Lung (tissue), 12 donors: ENCODE measurements around the gene SLC6A7. TPM values are rescaled to one million over a fixed set of nuclear protein-coding genes. Genes with fewer than 3 reads are reported as not detected.

ENCODE experiments used
- ATAC-seq: fragments of 200-7000 bp; cut with Tn5 transposase; one replicate; pipeline ENCODE4 v1.9.1; 2020; ENCODE audit warnings: moderate number of reproducible peaks; ENCODE audit not compliant: insufficient read depth, low FRiP score
- DNase-seq, 3 donors: peaks; one replicate each; pipeline ENCODE4 v3.0.0-alpha.2; 2013 to 2017
- H3K27ac ChIP-seq, 2 donors: one replicate each; pipeline ENCODE4 v1.5.1; 2013; ENCODE audit warnings: mild to moderate bottlenecking in 2 of 2, moderate library complexity in 2 of 2, control low read depth in 1 of 2, inconsistent platforms in 1 of 2, low read depth in 1 of 2, low read length in 1 of 2
- H3K27me3 ChIP-seq, 3 donors: one replicate each; pipeline ENCODE4 v1.5.1; 2013; ENCODE audit warnings: low read length in 2 of 3; ENCODE audit not compliant: control insufficient read depth in 3 of 3, insufficient read depth in 3 of 3
- H3K36me3 ChIP-seq, 4 donors: one replicate each; pipeline ENCODE4 v1.5.1; 2013; ENCODE audit warnings: low read length in 4 of 4, mild to moderate bottlenecking in 1 of 4, moderate library complexity in 1 of 4; ENCODE audit not compliant: control insufficient read depth in 4 of 4, insufficient read depth in 4 of 4
- H3K4me1 ChIP-seq, 5 donors: one replicate each; pipeline ENCODE4 v1.5.1; 2013; ENCODE audit warnings: low read length in 5 of 5, mild to moderate bottlenecking in 2 of 5, moderate library complexity in 1 of 5; ENCODE audit not compliant: control insufficient read depth in 5 of 5, insufficient read depth in 5 of 5
- H3K4me3 ChIP-seq: one replicate; pipeline ENCODE4 v1.5.1; 2013; ENCODE audit warnings: mild to moderate bottlenecking, control low read depth, moderate library complexity
- H3K9ac ChIP-seq, 2 donors: one replicate each; pipeline ENCODE4 v1.5.1; 2013; ENCODE audit warnings: low read length in 2 of 2, control low read depth in 1 of 2; ENCODE audit not compliant: insufficient read depth in 1 of 2
- H3K9me3 ChIP-seq, 4 donors: one replicate each; pipeline ENCODE4 v1.5.1; 2013; ENCODE audit warnings: low read length in 3 of 4, mild to moderate bottlenecking in 1 of 4, moderate library complexity in 1 of 4; ENCODE audit not compliant: control insufficient read depth in 4 of 4, insufficient read depth in 3 of 4
- CTCF ChIP-seq: IDR thresholded peaks from 2 replicates; pipeline ENCODE4 v1.5.1; 2012; ENCODE audit warnings: mild to moderate bottlenecking; ENCODE audit errors: control extremely low read depth, extremely low read depth
- WGBS, 2 donors: extraction: QIAGEN DNeasy Blood & Tissue Kit; methylation state at CpG; one replicate each; pipeline ENCODE4 v1.1.7; 2013; 5-methylcytosine and 5-hydroxymethylcytosine counted together
- polyA plus RNA-seq, 2 donors: library from polyadenylated mRNA; stranded (reverse); fragments of 200-250 nt; gene quantifications; one replicate each; pipeline ENCODE4 v1.2.1, GENCODE V29; 2013
- total RNA-seq, 2 donors: library from RNA; depleted of rRNA in 1 of 2; stranded (reverse); fragments of >200 nt in 1 of 2; gene quantifications; one replicate each; pipeline ENCODE4 v1.2.1, GENCODE V29; 2014 to 2021
- donor health status: control.
- donor health status: control.
- donor health status: Bipolar disorder and iron deficiency.
- donor health status: healthy.
- donor health status: DM: yes; HTN: yes; CAD: no.

The SLC6A7 gene
- total and polyA plus RNA-seq, 4 donors, result 0.02 to 0.06 (median 0.03) TPM; not detected in 1

GRCh38 chr5:150167908-150168307 is 22.0 kb upstream of the SLC6A7 start:
- DNase-seq, result no peak
- peaks cover 0 to 3% (median 0%) of the 10 kb centered on the region in 3 donors for H3K27me3 ChIP-seq
- H3K4me3 ChIP-seq, result no peak overlapping the region
- H3K9ac ChIP-seq, result no peak overlapping the region
- H3K4me1 ChIP-seq, result peaks cover 0 to 28% (median 19%) of the 10 kb centered on the region in 5 donors
- no peak for TF ChIP-seq CTCF
- ATAC-seq, result no peak
- H3K36me3 ChIP-seq, result no peaks in the 10 kb centered on the region
- no peak overlapping the region for H3K27ac ChIP-seq
- H3K9me3 ChIP-seq, result no peaks in the 10 kb centered on the region
- 90 to 91% methylated on average over 14 of the region's 14 CpGs for WGBS, 2 donors

DNA sequence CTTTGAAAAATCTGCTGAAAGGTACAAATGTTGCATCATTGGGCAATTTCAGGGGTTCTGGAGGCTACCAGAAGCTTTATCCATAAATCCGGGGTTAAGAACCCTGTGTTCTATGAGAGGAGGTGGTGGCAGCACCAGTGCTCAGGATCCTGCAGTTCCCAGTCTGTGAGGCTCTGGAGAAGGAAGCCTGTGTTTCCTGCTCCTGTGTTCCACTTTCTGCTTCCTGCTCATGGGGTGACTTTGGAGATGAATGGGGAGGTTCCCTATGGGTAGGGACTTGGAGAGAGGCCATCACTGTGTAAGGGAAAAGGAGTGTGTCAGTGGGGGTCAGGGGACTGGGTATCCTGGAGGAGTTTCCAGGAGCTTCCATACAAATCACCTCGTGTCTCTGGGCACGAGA is 21.0 kb upstream of the SLC6A7 start:
- Histone ChIP-seq H3K9ac (no peak overlapping the region), H3K27ac (no peak overlapping the region), H3K27me3 (peaks cover 0 to 3% (median 0%) of the 10 kb centered on the region in 3 donors), H3K9me3 (no peaks in the 10 kb centered on the region), H3K4me3 (no peak overlapping the region), H3K4me1 (peaks cover 0 to 28% (median 10%) of the 10 kb centered on the region in 5 donors), H3K36me3 (no peaks in the 10 kb centered on the region)
- no peak for TF ChIP-seq CTCF
- 42 to 45% methylated on average over 3 of the region's 3 CpGs for WGBS, 2 donors
- ATAC-seq (no peak), DNase-seq (no peak)

- DNase-seq (peak in 2 of 3 donors; percentile 68 to 73), ATAC-seq (no peak)
- 64 to 84% methylated on average over 1 of the region's 1 CpG for WGBS, 2 donors
- Histone ChIP-seq H3K4me3 (no peak overlapping the region), H3K27ac (no peak overlapping the region), H3K36me3 (no peaks in the 10 kb centered on the region), H3K27me3 (peaks cover 0 to 3% (median 0%) of the 10 kb centered on the region in 3 donors), H3K9me3 (no peaks in the 10 kb centered on the region), H3K9ac (no peak overlapping the region), H3K4me1 (peaks cover 0 to 44% (median 10%) of the 10 kb centered on the region in 5 donors)
- TF ChIP-seq CTCF, result no peak
Observed at GRCh38 chr5:150172145-150172544, 17.7 kb upstream of the SLC6A7 start.

- H3K27me3 ChIP-seq, result peaks cover 0 to 1% (median 0%) of the 10 kb centered on the region in 3 donors
- H3K4me1 ChIP-seq, result peaks cover 0 to 47% (median 10%) of the 10 kb centered on the region in 5 donors
- peak; percentile 71 to 91 (median 80) for DNase-seq
- no peak overlapping the region for H3K27ac ChIP-seq
- WGBS, 2 donors, result 88 to 93% methylated on average over 4 of the region's 4 CpGs
- H3K9ac ChIP-seq, result no peak overlapping the region
- H3K9me3 ChIP-seq, result no peaks in the 10 kb centered on the region
- H3K36me3 ChIP-seq, result no peaks in the 10 kb centered on the region
- H3K4me3 ChIP-seq, result no peak overlapping the region
- no peak for ATAC-seq
- TF ChIP-seq CTCF, result no peak
Observed at GRCh38 chr5:150172556-150172955, 17.3 kb upstream of the SLC6A7 start.
